ENCODE data around the gene OR10X1. TPM values are rescaled to one million over a fixed set of nuclear protein-coding genes. Genes with fewer than 3 reads are reported as not detected.

OR10X1 gene, protein sequence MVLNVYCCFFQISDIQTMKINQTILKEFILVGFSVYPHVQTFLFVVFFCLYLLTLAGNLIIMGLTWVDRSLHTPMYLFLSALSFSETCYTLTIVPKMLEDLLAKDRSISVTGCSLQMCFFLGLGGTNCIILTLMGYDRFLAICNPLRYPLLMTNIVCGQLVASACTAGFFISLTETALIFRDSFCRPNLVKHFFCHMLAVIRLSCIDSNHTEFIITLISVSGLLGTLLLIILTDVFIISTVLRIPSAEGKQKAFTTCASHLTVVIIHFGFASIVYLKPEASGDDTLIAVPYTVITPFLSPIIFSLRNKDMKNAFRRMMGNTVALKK
- not detected for total RNA-seq
- long read RNA-seq: 0 reads

DNA sequence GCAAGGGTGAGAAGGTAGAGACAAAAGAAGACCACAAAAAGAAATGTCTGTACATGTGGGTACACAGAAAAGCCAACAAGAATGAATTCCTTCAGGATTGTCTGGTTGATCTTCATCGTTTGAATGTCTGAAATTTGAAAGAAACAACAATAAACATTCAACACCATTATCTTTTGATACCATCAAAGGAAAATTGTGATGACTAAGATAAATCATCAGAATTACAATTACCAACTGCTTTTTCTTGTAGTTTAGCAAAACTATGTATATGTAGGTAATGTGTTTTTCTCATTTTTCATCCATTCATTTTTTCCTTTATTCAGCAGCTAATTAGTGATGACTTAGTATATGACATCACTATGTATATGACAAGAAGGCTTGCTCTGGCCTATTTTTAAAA lies at the start of gene OR10X1:
Gene OR10X1, minus strand, starts transcription at position 167 of the 400 bp plus-strand sequence. Its CDS starts 0 bp downstream, at position 167.
- DNase-seq (ENCODE audit: low spot score): no peak

DNA sequence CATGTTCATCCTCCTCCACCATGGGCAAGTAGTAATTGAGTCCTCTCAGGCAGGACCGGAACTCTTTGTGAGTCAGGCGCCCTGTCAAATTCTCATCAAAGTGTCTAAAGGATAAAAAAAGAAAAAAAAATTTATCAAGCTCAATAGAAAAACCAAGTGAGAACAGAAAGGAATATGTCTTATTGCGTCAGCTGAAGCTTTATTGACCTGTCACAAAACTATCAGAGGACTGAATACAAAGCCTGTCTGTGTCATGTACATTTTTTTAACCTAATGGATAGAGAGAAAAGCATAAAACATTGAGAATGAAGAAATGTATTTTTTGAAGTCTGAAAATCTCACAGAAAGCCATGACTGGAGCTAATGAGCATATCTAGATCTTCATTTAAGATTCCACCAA lies 34.1 kb upstream of the OR10X1 start:
- no peak for DNase-seq (ENCODE audit: low spot score)

DNA sequence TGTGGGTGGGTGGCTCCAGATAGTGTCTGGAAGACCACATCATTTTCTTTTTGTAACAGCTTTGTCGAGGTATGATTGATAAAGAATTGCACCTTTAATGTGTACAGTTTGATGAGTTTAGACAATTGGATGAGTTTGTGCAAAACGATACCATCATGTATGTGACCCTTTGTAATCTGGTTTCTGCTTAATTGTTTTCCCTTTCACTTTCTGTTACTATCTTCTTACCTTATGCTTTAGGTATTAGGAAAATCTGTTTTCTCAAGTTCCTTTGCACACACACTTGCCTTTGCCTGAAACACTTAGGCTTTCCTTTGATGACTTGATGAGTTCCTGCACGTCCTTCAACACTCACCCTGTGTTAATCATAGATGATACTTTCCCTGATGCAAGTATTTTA lies 32.2 kb upstream of the OR10X1 start:
- no peak for DNase-seq (ENCODE audit: low spot score)

DNA sequence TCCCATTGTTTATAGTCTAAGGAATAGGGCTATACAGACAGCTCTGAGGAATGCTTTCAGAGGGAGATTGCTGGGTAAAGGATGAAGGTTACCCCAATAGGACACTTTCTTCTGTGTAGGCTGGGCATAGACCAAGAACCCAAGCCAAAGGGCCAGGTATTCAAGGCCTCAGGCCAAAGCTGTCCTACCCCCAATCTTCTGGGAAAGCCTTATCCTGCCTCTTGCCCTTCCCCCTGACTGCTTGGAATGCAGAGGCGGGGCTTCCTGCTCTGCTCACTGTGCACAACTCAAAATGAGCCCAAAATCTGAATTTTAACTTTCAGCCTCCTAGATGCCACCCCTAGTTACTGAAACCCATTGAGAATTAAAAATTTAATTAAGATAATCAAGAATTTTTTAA lies 27.6 kb upstream of the OR10X1 start:
- no peak for DNase-seq (ENCODE audit: low spot score)

DNA sequence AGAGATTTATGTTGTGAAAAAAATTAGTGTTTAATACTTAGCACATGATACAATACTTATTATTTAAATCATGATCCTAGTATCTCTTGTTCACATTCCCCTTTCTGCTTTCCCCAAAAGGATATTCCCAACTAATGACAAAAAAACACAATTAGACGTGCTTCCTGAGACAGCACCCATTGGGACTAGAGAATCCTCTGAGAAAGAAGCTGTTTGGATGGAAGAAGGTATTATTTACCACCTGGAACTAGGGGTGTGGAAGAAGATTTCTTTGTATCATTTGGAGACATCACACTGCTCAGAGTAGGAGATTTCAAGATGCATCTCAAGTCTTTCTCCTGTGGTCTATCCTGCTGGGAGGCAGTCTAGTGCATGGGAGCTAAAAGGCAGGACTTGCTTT lies 25.3 kb upstream of the OR10X1 start, which contains the start of gene OR10Z1:
Gene OR10Z1, plus strand, starts transcription at position 301 of the 400 bp plus-strand sequence. CDS start 1,171 bp downstream, outside the sequence.
- no peak for DNase-seq (ENCODE audit: low spot score)

DNA sequence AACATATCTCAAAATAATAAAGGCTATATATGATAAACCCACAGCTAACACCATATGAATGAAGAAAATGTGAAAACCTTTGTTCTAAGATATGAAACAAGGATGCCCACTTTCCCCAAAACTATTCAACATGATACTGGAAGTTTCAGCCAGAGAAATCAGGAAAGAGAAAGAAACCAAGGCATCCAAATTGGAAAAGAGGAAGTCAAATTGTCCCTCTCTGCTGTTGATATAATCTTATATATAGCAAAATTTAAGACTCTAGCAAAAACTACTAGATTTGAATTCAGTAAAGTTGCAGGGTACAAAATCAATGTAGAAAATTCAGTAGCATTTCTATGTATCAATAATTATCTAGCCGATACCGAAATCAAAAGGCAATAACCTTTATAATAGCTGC lies 21.0 kb upstream of the OR10X1 start:
- DNase-seq (ENCODE audit: low spot score): no peak

DNA sequence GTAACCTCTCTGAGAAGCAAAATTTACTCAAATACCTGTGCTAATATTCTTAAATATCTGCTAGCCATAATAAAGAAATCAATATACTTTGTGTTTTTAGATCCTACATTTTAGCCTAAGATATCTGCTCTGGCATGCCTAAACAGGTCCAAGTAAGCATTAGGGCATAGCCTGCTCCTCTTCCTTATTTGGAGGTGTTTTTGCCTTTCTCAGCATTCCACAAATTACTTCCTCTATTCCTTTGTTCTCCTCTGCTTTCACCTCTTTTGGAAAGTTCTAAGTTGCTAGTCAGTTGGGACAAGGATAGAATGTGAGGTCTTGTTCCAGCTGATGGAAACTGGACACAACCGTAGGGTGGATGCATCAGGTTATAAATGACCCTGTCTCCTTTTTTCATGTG lies 7.2 kb upstream of the OR10X1 start:
- no peak for DNase-seq (ENCODE audit: low spot score)

DNA sequence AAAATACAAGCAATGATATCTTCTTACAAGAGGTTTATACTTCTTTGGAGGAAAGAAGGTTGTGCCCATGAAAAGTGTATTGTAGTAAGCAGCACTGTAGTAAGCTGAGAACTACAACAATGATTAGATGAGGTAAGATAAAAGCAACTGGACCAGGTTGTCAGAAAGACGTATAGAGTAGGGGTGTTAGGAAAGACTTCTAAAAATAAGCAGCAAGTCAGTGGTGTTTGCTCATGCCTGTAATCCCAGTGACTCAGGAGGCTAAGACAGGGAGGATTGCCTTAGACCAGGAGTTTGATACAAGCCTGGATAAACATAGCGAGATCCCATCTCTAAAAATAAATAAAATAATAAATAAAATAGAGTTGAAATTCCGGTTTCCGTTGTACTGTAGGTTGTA lies 4.3 kb upstream of the OR10X1 start:
- DNase-seq (ENCODE audit: low spot score): no peak

DNA sequence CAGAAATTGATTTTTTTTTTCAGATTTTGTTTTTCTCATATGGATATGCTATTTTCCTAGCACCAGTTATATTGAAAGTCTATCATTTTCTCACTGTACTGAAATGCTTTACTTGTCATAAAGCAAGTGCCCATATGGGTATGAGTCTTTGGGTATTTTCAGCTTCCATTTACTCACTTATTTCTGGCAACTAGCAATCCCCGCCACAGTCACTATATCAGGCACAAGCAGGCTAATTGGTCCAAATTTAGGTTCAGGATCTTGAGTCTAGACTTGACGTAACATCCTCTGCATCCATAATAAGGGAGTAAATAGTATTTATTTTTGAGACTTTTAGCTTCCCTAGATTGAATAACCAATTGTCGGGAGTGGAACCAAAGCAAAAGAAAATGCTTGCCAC lies 2.1 kb downstream of the OR10X1 start:
- DNase-seq (ENCODE audit: low spot score): no peak

DNA sequence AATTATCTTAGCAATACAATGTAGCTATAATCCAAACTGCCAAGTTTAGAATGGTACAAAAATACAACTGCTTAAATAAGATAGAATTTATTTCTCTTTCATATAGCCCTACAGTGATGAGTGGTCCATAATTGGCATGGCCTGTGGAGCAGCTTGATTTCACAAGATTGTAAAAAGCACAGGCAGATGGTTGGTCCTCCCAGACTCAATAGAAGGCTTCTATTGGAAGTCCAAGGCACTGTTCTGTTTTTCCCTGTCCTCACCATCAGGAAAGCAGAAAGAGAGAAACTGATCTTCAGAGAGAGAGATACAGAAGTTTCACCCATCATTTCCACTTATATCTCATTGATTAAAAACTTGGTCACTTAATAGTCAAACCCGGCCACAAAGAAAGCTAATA lies 7.5 kb downstream of the OR10X1 start:
- no peak for DNase-seq (ENCODE audit: low spot score)

DNA sequence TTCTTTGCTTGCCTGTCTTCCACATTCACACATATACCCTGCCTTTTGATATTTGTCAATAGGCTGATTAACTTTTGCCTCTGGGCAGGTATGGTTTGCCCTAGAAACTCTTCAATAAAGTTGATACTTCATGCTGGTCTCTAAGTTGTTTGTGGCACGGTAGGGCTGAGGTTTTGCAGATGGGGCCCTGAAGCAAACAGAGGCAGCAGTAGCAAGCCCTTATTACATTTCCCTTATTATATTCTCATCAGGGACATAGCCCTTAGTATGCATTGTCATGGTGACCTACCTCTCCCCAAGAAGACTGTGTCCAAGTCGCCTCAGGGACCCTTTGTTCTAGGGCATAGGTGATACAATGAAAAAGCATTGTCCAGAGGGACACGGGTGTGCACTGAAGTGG lies 9.2 kb downstream of the OR10X1 start, which contains the start of gene OR6P1:
Gene OR6P1, minus strand, starts transcription at position 101 of the 400 bp plus-strand sequence. CDS start 6,976 bp downstream, outside the sequence.
- DNase-seq (ENCODE audit: low spot score): no peak

DNA sequence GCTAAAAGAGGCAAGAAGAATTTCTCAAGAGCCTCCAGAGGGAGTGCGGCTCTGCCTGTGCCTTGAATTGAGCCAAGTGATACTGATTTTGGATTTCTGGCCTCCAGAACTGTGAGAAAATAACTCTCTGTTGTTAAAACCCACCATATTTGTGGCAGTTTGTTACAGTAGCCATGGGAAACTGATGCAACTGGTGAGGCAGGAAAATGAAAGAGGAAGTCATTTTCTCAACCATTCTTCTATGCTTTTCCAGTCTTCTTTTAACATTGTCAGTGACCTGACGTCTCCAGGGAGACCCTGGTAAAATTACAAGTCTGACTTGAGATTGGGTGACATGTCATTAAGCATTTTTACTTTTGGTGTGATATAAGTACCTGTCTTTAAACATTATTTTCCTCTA lies 15.1 kb downstream of the OR10X1 start:
- no peak for DNase-seq (ENCODE audit: low spot score)

DNA sequence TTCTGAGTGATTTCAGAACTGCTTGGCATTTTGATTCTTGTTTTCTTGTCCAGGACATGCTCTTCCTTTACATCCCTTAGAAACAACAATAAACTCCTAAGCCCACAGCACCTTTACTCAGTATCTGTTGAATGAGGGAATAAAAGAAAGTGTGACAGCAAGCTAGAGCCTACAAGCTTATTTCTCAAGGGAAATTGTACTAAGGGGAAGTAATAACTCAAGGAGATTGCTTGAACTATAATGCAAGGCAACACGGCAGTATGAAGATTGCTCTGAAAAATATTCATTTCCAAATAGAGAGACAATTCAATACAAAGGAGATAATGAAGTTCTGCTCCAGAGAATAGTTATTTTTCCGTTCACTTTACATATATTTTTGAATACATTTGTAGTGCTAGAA lies 15.8 kb downstream of the OR10X1 start:
- DNase-seq (ENCODE audit: low spot score): no peak

DNA sequence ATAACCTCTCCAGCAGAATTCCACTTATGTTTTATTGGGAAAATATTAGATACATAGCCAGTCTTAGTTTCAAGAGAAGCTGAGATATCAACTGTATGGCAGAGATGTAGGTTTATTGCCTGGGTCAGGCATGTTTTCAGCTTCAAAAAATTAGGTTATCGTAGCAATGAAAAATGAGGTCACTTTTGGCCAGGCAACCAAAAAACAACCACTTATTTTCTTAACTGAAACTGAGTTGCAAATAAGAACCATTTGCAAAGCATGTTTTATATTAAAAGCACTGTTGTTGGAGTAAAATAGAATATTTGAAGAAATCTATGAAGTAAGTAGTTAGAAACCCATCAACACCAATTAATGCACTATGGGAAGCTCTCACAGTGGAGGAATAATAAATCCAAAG lies 20.0 kb downstream of the OR10X1 start:
- no peak for DNase-seq (ENCODE audit: low spot score)

DNA sequence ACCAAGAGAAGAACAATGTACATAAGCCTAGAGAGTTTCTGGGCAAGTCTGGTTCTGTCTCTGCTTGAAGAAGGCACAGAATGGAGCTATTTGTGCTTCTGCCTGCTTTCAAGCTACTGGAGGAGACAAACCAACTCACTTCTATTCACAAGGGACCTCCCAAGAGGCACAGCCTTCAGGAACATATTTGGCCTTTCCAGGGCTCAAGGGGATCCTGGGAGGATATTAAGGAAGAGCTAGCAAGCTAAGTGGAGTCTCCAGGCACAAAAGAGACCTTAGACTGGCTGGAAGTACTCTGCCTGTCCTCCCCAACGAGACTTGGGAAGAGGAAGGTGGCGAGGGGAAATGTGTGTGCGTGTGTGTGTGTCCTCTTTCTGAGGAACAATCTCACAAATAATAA lies 25.3 kb downstream of the OR10X1 start, which contains the start of gene OR6Y1:
Gene OR6Y1, minus strand, starts transcription at position 54 of the 400 bp plus-strand sequence. CDS start 6,300 bp downstream, outside the sequence.
- DNase-seq (ENCODE audit: low spot score): no peak

DNA sequence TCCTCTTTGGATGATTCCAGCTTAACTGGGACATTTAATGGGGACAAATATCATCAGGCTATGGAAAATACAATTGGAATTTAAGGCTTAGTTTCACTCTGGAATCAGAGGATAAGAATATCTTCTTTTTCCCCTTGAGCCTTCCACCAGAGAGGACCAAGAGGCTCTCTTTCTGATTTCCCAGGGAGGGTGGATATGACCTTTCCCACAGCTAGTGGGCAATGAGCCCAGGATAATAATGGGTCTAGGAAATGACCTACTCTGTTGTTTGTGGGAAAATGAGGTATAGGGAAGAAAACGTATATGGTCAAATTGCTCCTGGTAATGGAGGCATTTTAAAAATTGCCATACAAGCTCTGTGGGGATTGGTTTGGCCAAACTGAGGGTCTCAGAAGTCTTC lies 27.4 kb downstream of the OR10X1 start:
- DNase-seq (ENCODE audit: low spot score): no peak

DNA sequence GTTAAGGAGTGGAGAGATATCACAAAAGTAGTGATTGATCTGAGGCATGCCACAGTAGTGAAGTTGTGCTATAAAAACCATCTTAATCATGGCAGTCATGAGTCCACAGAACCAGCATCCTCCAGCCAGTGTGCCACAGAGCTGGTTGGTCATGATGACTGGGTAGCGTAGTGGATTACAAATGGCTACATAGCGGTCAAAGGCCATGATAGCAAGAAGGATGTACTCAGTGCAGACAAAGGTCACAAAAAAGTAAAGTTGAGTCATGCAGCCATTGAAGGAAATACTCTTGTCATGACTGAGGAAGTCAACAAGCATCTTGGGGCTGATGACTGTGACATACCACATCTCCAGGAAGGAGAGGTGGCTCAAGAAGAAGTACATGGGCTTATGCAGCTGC lies 32.2 kb downstream of the OR10X1 start:
- DNase-seq (ENCODE audit: low spot score): no peak

DNA sequence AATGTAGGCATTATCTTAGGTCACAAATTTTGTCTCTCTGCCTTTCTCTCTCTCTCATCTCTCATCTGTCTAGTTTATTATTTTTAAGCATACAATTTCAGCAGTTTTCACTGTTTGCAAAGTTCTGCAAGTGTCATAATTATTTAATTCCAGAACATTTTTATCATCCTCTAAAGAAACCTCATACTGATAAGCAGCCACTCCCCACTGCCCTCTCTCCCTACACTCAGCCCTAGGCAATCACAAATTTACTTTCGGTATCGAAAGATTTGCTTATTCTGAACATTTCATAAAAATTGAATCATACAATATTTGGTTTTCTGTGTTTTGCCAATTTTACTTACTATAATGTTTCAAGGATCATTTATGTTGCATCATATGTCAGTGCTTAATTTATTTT lies 42.1 kb downstream of the OR10X1 start:
- no peak for DNase-seq (ENCODE audit: low spot score)

DNA sequence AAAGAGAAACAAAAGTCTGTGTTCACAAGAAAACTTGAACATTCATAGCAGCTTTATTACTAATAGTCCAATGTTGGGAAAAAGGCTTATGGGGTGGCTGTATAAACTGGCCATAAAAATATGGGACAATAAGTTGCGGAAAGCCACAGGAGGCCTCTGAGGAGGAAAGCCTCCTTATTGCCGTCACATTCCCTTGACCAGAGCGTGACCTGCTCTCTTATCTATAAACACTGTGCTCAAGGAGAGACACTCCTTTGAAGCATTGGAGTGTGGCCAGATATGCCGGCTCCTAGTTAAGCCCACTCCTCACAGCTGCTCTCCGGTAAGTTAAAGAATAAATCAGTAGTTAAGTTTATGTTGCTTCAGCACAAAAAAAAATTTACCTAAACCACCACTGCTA lies 45.2 kb downstream of the OR10X1 start:
- DNase-seq (ENCODE audit: low spot score): no peak

Data from mesenteric fat pad (tissue), 1 donor.